Superior temporal gyrus (tissue), 1 donor: Measurements from ENCODE around the gene S100A10.

Source experiments
- DNase-seq: peaks from one replicate; pipeline ENCODE4 v3.0.0-alpha.2; 2016; ENCODE audit errors: extremely low spot score

The S100A10 gene

DNA sequence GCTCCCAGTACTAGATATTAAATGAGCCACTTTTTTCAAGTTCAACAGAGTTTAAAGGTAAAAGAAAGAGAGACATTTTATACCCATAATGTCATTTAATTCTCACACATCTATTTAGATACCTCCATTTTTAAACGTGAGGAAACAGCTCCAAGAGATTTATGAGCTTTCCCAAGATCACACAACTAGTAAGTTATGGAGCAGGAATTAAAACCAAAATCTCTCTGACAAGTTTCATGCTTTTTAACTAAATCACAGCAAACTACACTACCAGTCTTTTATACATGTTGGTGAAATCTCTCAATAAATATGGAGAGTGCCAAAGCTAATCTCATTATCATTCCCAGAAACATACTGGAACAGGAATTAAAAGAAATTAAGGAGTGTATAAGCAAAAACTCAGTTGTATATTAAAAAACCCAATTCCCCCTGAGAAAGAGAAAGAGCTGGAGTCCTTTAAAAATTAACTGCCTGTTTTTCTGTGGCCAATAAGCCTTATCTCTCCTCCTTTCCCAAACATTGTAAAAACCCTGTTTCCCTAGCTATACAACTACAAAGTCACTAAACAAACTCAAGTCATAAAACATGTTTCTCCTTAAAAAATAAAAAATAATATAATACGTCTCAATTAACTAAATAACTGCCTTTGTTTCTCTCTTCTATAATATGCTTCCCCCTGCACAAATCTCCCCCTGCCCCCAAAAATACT lies 57.6 kb downstream of the S100A10 start:
- DNase-seq, result no peak

DNA sequence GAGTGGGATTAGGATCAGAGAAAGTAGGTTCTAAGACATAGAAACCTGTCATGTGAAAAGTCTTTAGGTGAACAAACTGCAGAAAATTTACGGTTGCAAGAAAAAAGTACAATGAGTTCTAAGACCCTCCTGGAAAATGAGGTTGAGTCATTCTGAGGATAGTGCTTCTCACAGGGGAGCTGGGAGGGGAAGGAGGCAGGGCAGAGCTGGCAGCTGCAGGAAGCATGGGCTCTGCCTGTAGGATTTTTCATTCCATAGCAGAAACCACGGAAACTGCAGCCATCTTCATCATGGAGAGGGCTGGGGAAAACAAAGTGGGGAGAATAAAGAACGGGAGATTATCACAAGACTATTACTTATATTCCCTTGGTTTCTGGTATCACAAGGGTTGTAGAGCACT lies 58.5 kb downstream of the S100A10 start:
- DNase-seq, result no peak

DNA sequence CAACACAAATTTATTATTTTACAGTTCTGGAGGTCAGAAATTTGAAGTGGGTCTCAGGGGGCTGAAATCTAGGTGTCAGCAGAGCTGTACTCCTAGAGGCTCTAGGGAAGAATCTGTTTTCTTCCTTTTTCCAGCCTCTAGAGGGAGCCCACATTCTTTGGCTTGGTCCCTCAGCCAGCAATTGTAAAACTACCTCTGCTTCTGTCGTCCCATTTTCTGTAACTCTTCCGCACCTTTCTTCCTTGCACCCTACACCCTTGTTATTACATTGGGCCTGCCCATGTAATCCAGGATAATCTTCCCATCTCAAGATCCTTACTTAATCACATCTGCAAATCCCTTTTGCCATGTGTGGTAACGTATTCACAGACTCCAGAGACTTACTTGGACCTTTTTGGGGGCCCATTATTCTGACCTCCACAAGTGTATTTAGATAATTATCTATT lies 59.6 kb downstream of the S100A10 start:
- DNase-seq, result peak; percentile 82
